SK-N-MC (cell line): ENCODE results near the gene IGFBP3.

Experiments
- EZH2 ChIP-seq: fragments of 200-600 bp; sonication (generic); IDR thresholded peaks from one replicate; pipeline ENCODE4 v1.6.1; 2017; ENCODE audit warnings: antibody characterized with exemption
- FOXP2 ChIP-seq: optimal IDR thresholded peaks from 2 replicates; pipeline ENCODE3; 2011; ENCODE audit warnings: mild to moderate bottlenecking, moderate library complexity; ENCODE audit not compliant: insufficient read depth; ENCODE audit errors: extremely low read length, control extremely low read depth
- POLR2AphosphoS5 ChIP-seq: IDR thresholded peaks from 2 replicates; pipeline ENCODE4 v1.6.1; 2012; ENCODE audit warnings: mild to moderate bottlenecking, low read depth, low read length, borderline replicate concordance

- TF ChIP-seq EZH2 (no peak), POLR2AphosphoS5 (no peak), FOXP2 (no peak)
Measured at GRCh38 chr7:45918556-45918955, 2.5 kb downstream of the IGFBP3 start.
